Spleen (tissue), 11 donors: Measurements from ENCODE around the gene TSHR. TPM values are rescaled to one million over a fixed set of nuclear protein-coding genes. Genes with fewer than 3 reads are reported as not detected.
A peak's percentile ranks its signal among the peaks of the same experiment; 100 is the strongest.

Source experiments
- DNase-seq: peaks from one replicate; pipeline ENCODE4 v3.0.0-alpha.2; 2020
- H3K27ac ChIP-seq, 8 donors: fragments of 200-600 bp; sonication (generic) in 7 of 8; 1 replicate in 4 of 8; 2 replicates in 4 of 8; pipeline versions ENCODE4 v1.5.0 to v1.8.0; 2016 to 2021; ENCODE audit warnings: inconsistent platforms in 4 of 8, mild to moderate bottlenecking in 4 of 8, moderate library complexity in 1 of 8
- H3K27me3 ChIP-seq, 7 donors: fragments of 200-600 bp; sonication (generic) in 6 of 7; replicated peaks in 1 of 7; 1 replicate in 4 of 7; 2 replicates in 3 of 7; pipeline versions ENCODE4 v1.5.0 to v1.8.0; 2016 to 2021; ENCODE audit warnings: inconsistent platforms in 3 of 7, mild to moderate bottlenecking in 1 of 7
- H3K36me3 ChIP-seq, 6 donors: fragments of 200-600 bp; sonication (generic) in 5 of 6; 1 replicate in 4 of 6; 2 replicates in 2 of 6; pipeline versions ENCODE4 v1.5.0 to v1.8.0; 2016 to 2021; ENCODE audit warnings: inconsistent platforms in 2 of 6
- H3K4me1 ChIP-seq, 6 donors: fragments of 200-600 bp; sonication (generic) in 5 of 6; 1 replicate in 3 of 6; 2 replicates in 3 of 6; pipeline versions ENCODE4 v1.5.0 to v1.8.0; 2016 to 2021; ENCODE audit warnings: inconsistent platforms in 3 of 6
- H3K4me3 ChIP-seq, 8 donors: fragments of 200-600 bp; sonication (generic) in 7 of 8; 1 replicate in 4 of 8; 2 replicates in 4 of 8; pipeline versions ENCODE4 v1.5.0 to v1.8.0; 2016 to 2021; ENCODE audit warnings: inconsistent platforms in 4 of 8, mild to moderate bottlenecking in 4 of 8, moderate library complexity in 2 of 8
- H3K9me3 ChIP-seq, 8 donors: fragments of 200-600 bp; sonication (generic) in 7 of 8; 1 replicate in 4 of 8; 2 replicates in 4 of 8; pipeline versions ENCODE4 v1.5.0 to v1.8.0; 2016 to 2021; ENCODE audit warnings: inconsistent platforms in 4 of 8
- CTCF ChIP-seq, 11 experiments: fragments of 200-600 bp in 7 of 11; fragments of 450-650 bp in 4 of 11; sonication (generic) in 4 of 11; IDR thresholded peaks in 8 of 11; conservative IDR thresholded peaks in 3 of 11; 1 replicate in 7 of 11; 2 replicates in 4 of 11; pipeline versions ENCODE4 v1.4.0 to v1.8.0; 2016 to 2021; ENCODE audit warnings: antibody characterized with exemption in 11 of 11, inconsistent platforms in 4 of 11, mild to moderate bottlenecking in 1 of 11
- POLR2A ChIP-seq, 3 donors: fragments of 450-650 bp; IDR thresholded peaks; one replicate each; pipeline ENCODE4 v1.5.1; 2017; ENCODE audit warnings: antibody characterized with exemption in 3 of 3, mild to moderate bottlenecking in 1 of 3
- POLR2AphosphoS5 ChIP-seq, 3 donors: sonication (generic); formaldehyde crosslinking; IDR thresholded peaks; one replicate each; pipeline ENCODE4 v1.5.1; 2017; ENCODE audit warnings: antibody characterized with exemption in 3 of 3
- WGBS, 5 donors: extraction: QIAGEN DNeasy Blood & Tissue Kit in 3 of 5; methylation state at CpG; one replicate each; pipeline versions ENCODE4 v1.1.5 to v1.1.7; 2013 to 2018; 5-methylcytosine and 5-hydroxymethylcytosine counted together
- intact Hi-C: fragments of 100-400 bp; cut with DNase I; formaldehyde crosslinking; loops from one replicate; pipeline ENCODE4 v1.15.0; 2023; ENCODE audit warnings: low total_unique reads
- polyA plus RNA-seq, 3 donors: library from polyadenylated mRNA; stranded (reverse); fragments of 200-250 nt; gene quantifications; one replicate each; pipeline ENCODE4 v1.2.1, GENCODE V29; 2013
- total RNA-seq, 7 donors: library from RNA; depleted of rRNA in 3 of 7; stranded (reverse); fragments of >200 nt in 3 of 7; fragmentation: NEBNext Ultra II Directional in 4 of 7; extraction: Animal tissue kit (Norgen Biotek cat#: 25700) in 4 of 7; gene quantifications; one replicate each; pipeline versions ENCODE4 v1.1.0 to v1.2.1, GENCODE V29; 2016 to 2021
- donor health status: healthy with polysubstance abuse.
- donor health status: DM: no; HTN: no; CAD: no; lungs with moderate emphysema.
- donor health status: DM: no; HTN: no; CAD: no.
- donor health status: Bipolar disorder and iron deficiency.
- donor health status: healthy.
- donor health status: DM: no; HTN: no; CAD: no.
- donor health status: DM: yes; HTN: yes; CAD: no.

The TSHR gene
- total and polyA plus RNA-seq, 10 donors, result 0.22 to 3.1 (median 0.46) TPM; not detected in 1

GRCh38 chr14:81187832-81188522 lies 232.6 kb downstream of the TSHR start:
- Histone ChIP-seq H3K4me1 (peaks cover 0 to 52% (median 1%) of the 10 kb centered on the region in 6 donors), H3K4me3 (no peak overlapping the region), H3K27me3 (no peaks in the 10 kb centered on the region), H3K27ac (no peak overlapping the region), H3K36me3 (peaks cover 0 to 98% (median 37%) of the 10 kb centered on the region in 6 donors), H3K9me3 (no peaks in the 10 kb centered on the region)
- no peak for TF ChIP-seq POLR2A (IDR thresholded peaks at IDR 0.05)
- no peak for TF ChIP-seq CTCF (IDR thresholded peaks at IDR 0.05 in 8 of 11, conservative IDR thresholded peaks at IDR 0.05 in 3 of 11)
- TF ChIP-seq POLR2AphosphoS5 (IDR thresholded peaks at IDR 0.05), result no peak
- no peak for DNase-seq
- 89 to 95% (median 90%) methylated on average over 5 of the region's 5 CpGs for WGBS, 5 donors
- intact Hi-C loops, result no loop called here

GRCh38 chr14:81192594-81192993 lies 237.2 kb downstream of the TSHR start:
- intact Hi-C loops, result no loop called here
- Histone ChIP-seq H3K4me1 (peaks cover 0 to 64% (median 0%) of the 10 kb centered on the region in 6 donors), H3K4me3 (no peak overlapping the region), H3K27me3 (no peaks in the 10 kb centered on the region), H3K36me3 (peaks cover 0 to 98% (median 57%) of the 10 kb centered on the region in 6 donors), H3K9me3 (no peaks in the 10 kb centered on the region), H3K27ac (peak overlapping the region in 3 of 8 donors; percentile 11 to 21 (median 18))
- DNase-seq, result no peak
- no peak for TF ChIP-seq CTCF (IDR thresholded peaks at IDR 0.05 in 8 of 11, conservative IDR thresholded peaks at IDR 0.05 in 3 of 11)
- TF ChIP-seq POLR2A (IDR thresholded peaks at IDR 0.05), result no peak
- TF ChIP-seq POLR2AphosphoS5 (IDR thresholded peaks at IDR 0.05), result no peak
- WGBS, 5 donors, result 67 to 74% (median 69%) methylated on average over 2 of the region's 2 CpGs

- 67 to 84% (median 82%) methylated on average over 3 of the region's 3 CpGs for WGBS, 5 donors
- intact Hi-C loops, result no loop called here
- Histone ChIP-seq H3K4me3 (no peak overlapping the region), H3K4me1 (peaks cover 0 to 51% (median 0%) of the 10 kb centered on the region in 6 donors), H3K27me3 (no peaks in the 10 kb centered on the region), H3K27ac (no peak overlapping the region), H3K36me3 (peaks cover 0 to 98% (median 59%) of the 10 kb centered on the region in 6 donors), H3K9me3 (no peaks in the 10 kb centered on the region)
- no peak for DNase-seq
- TF ChIP-seq POLR2AphosphoS5 (IDR thresholded peaks at IDR 0.05), result no peak
- no peak for TF ChIP-seq CTCF (IDR thresholded peaks at IDR 0.05 in 8 of 11, conservative IDR thresholded peaks at IDR 0.05 in 3 of 11)
- TF ChIP-seq POLR2A (IDR thresholded peaks at IDR 0.05), result no peak
Observed at GRCh38 chr14:81193924-81194633, 238.7 kb downstream of the TSHR start.

Other genes starting within 250 kb of the TSHR start
- 10 to 100 TPM; 13.5 to 34.2 (median 18.6) TPM for gene CEP128, start 13.9 kb upstream of the TSHR start, total RNA-seq
- 1 to 10 TPM; 1.5 to 1.9 (median 1.7) TPM for gene CEP128, start 13.9 kb upstream of the TSHR start, polyA plus RNA-seq